K562 (cell line): Measurements from ENCODE around the gene LEO1.

Experiments used
- RCOR1 ChIP-seq, 2 experiments: IDR thresholded peaks; 2 replicates each; pipeline ENCODE4 v1.6.1; 2012; ENCODE audit warnings: low read depth in 2 of 2, low read length in 2 of 2, borderline replicate concordance in 1 of 2, improper control_type of control experiment in 1 of 2
- SMARCC2 ChIP-seq: fragments of 450-650 bp; IDR thresholded peaks from 2 replicates; pipeline ENCODE4 v1.6.1; 2017; ENCODE audit warnings: antibody characterized with exemption, moderate library complexity, mild to moderate bottlenecking, low read depth
- TF ChIP-seq, protein P1 (sequence below), 3 experiments: IDR thresholded peaks in 2 of 3; conservative IDR thresholded peaks in 1 of 3; 2 replicates each; pipeline ENCODE4 v1.5.1; 2011 to 2012; ENCODE audit warnings: low read length in 3 of 3, mild to moderate bottlenecking in 3 of 3, control low read depth in 2 of 3, improper control_type of control experiment in 1 of 3, inconsistent platforms in 1 of 3, low read depth in 1 of 3, mixed read lengths in 1 of 3, moderate library complexity in 1 of 3; ENCODE audit not compliant: insufficient read depth in 2 of 3

DNA sequence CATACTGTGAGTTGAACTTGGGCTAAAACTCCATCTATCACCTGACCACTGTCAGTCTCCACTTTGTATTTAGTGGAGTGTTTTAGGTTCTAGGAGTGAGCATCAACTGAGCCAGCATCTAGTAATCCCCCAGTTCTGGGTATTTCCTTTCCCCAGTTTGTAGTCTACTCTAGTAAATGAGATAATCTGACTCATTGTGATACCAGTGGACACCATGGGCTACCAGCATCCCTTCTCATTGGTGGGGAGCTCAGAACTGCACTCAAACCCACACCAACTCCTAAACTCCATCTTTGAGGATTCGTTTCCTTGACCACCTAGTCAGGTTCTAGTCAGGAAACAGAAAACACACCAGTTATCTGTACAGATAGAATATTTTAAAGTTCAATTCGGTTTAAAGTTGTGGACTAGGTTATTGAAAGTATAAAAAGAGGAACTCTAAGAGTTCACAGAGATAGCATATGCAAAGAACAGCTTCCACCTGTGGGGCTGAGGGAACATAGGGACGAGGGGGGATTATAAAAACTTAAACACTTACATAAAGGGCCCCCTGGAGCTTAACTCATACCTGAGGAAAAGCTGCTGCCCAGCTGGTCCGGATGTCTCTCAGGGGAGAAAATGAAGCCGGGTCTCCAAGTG is 36.0 kb downstream of the LEO1 start:
- no peak for TF ChIP-seq SMARCC2
- TF ChIP-seq, protein P1, sequence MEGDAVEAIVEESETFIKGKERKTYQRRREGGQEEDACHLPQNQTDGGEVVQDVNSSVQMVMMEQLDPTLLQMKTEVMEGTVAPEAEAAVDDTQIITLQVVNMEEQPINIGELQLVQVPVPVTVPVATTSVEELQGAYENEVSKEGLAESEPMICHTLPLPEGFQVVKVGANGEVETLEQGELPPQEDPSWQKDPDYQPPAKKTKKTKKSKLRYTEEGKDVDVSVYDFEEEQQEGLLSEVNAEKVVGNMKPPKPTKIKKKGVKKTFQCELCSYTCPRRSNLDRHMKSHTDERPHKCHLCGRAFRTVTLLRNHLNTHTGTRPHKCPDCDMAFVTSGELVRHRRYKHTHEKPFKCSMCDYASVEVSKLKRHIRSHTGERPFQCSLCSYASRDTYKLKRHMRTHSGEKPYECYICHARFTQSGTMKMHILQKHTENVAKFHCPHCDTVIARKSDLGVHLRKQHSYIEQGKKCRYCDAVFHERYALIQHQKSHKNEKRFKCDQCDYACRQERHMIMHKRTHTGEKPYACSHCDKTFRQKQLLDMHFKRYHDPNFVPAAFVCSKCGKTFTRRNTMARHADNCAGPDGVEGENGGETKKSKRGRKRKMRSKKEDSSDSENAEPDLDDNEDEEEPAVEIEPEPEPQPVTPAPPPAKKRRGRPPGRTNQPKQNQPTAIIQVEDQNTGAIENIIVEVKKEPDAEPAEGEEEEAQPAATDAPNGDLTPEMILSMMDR (IDR thresholded peaks at IDR 0.05 in 2 of 3, conservative IDR thresholded peaks at IDR 0.05 in 1 of 3; ENCODE audit: insufficient read depth in 2 of 3, low read depth in 1 of 3, low read length in 3 of 3) = no peak
- no peak for TF ChIP-seq RCOR1 (IDR thresholded peaks at IDR 0.05; ENCODE audit: borderline replicate concordance in 1 of 2, low read depth in 2 of 2, low read length in 2 of 2)
